Measurements from ENCODE around the gene SRRM4.

Gene SRRM4

GRCh38 chr12:119158402-119158801 is 177.1 kb downstream of the SRRM4 start:
- H3K4me3 ChIP-seq (ENCODE audit: low read length) = no peak overlapping the region
- TF ChIP-seq CTCF (conservative IDR thresholded peaks at IDR 0.05; ENCODE audit: low read length) = no peak
- DNase-seq (ENCODE audit: low read depth) = no peak

GRCh38 chr12:119159844-119160243 is 178.5 kb downstream of the SRRM4 start:
- no peak for TF ChIP-seq CTCF (conservative IDR thresholded peaks at IDR 0.05; ENCODE audit: low read length)
- DNase-seq (ENCODE audit: low read depth) = no peak
- no peak overlapping the region for H3K4me3 ChIP-seq (ENCODE audit: low read length)

- DNase-seq (ENCODE audit: low read depth) = no peak
- no peak overlapping the region for H3K4me3 ChIP-seq (ENCODE audit: low read length)
- TF ChIP-seq CTCF (conservative IDR thresholded peaks at IDR 0.05; ENCODE audit: low read length) = no peak
Measured at GRCh38 chr12:119167902-119168301, 186.6 kb downstream of the SRRM4 start.

GRCh38 chr12:119168721-119169120 is 187.4 kb downstream of the SRRM4 start:
- no peak overlapping the region for H3K4me3 ChIP-seq (ENCODE audit: low read length)
- DNase-seq (ENCODE audit: low read depth) = no peak
- no peak for TF ChIP-seq CTCF (conservative IDR thresholded peaks at IDR 0.05; ENCODE audit: low read length)

GRCh38 chr12:119169150-119169549 is 187.8 kb downstream of the SRRM4 start:
- no peak for DNase-seq (ENCODE audit: low read depth)
- H3K4me3 ChIP-seq (ENCODE audit: low read length) = no peak overlapping the region
- TF ChIP-seq CTCF (conservative IDR thresholded peaks at IDR 0.05; ENCODE audit: low read length) = no peak

GRCh38 chr12:119171291-119171690 is 189.9 kb downstream of the SRRM4 start:
- DNase-seq (ENCODE audit: low read depth) = no peak
- no peak overlapping the region for H3K4me3 ChIP-seq (ENCODE audit: low read length)
- TF ChIP-seq CTCF (conservative IDR thresholded peaks at IDR 0.05; ENCODE audit: low read length) = no peak

- DNase-seq (ENCODE audit: low read depth) = no peak
- H3K4me3 ChIP-seq (ENCODE audit: low read length) = no peak overlapping the region
- TF ChIP-seq CTCF (conservative IDR thresholded peaks at IDR 0.05; ENCODE audit: low read length) = no peak
Measured at GRCh38 chr12:119171691-119172425, 190.5 kb downstream of the SRRM4 start.

Measured in AG10803 (cell line).